PC-3 (cell line): ENCODE data around the gene B4GALT3.

Source experiments
- EZH2 ChIP-seq: fragments of 300-600 bp; sonication (generic); IDR thresholded peaks from one replicate; pipeline ENCODE4 v1.6.1; 2017; ENCODE audit warnings: antibody characterized with exemption, mild to moderate bottlenecking, low read length; ENCODE audit not compliant: unreplicated experiment
- EZH2phosphoT487 ChIP-seq: fragments of 300-600 bp; sonication (generic); IDR thresholded peaks from 2 replicates; pipeline ENCODE4 v1.6.1; 2018; ENCODE audit warnings: mild to moderate bottlenecking, antibody characterized with exemption, low read length, borderline replicate concordance
- TF ChIP-seq, protein P1 (sequence below): fragments of 300-600 bp; sonication (generic); conservative IDR thresholded peaks from 2 replicates; pipeline ENCODE4 v1.5.1; 2017; ENCODE audit warnings: antibody characterized with exemption, low read depth, mild to moderate bottlenecking, low read length

GRCh38 chr1:161171191-161171590 lies 6.1 kb downstream of the B4GALT3 start:
- TF ChIP-seq, protein P1, sequence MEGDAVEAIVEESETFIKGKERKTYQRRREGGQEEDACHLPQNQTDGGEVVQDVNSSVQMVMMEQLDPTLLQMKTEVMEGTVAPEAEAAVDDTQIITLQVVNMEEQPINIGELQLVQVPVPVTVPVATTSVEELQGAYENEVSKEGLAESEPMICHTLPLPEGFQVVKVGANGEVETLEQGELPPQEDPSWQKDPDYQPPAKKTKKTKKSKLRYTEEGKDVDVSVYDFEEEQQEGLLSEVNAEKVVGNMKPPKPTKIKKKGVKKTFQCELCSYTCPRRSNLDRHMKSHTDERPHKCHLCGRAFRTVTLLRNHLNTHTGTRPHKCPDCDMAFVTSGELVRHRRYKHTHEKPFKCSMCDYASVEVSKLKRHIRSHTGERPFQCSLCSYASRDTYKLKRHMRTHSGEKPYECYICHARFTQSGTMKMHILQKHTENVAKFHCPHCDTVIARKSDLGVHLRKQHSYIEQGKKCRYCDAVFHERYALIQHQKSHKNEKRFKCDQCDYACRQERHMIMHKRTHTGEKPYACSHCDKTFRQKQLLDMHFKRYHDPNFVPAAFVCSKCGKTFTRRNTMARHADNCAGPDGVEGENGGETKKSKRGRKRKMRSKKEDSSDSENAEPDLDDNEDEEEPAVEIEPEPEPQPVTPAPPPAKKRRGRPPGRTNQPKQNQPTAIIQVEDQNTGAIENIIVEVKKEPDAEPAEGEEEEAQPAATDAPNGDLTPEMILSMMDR = peak; percentile 64
- TF ChIP-seq EZH2 (no peak), EZH2phosphoT487 (no peak)
